Measurements from ENCODE around the gene ARCN1.

DNA sequence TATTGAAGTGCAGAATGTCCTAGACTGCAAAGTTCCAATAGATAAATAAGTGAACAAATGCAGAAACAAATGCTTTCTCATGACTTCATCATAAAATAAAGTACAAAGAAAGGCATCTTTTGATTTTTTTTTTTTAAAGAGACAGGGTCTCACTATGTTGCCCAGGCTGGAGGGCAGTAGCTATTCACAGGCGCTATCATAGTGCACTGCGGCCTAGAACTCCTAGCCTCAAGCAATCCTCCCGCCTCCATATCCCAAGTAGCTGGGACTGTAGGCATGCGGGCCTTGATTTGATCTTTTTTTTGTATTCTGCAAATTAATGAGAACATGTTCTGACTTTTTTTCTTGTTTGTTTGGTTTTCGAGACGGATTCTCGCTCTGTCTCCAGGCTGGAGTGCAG, 2.4 kb downstream of the ARCN1 start:
- TF ChIP-seq, protein P1, sequence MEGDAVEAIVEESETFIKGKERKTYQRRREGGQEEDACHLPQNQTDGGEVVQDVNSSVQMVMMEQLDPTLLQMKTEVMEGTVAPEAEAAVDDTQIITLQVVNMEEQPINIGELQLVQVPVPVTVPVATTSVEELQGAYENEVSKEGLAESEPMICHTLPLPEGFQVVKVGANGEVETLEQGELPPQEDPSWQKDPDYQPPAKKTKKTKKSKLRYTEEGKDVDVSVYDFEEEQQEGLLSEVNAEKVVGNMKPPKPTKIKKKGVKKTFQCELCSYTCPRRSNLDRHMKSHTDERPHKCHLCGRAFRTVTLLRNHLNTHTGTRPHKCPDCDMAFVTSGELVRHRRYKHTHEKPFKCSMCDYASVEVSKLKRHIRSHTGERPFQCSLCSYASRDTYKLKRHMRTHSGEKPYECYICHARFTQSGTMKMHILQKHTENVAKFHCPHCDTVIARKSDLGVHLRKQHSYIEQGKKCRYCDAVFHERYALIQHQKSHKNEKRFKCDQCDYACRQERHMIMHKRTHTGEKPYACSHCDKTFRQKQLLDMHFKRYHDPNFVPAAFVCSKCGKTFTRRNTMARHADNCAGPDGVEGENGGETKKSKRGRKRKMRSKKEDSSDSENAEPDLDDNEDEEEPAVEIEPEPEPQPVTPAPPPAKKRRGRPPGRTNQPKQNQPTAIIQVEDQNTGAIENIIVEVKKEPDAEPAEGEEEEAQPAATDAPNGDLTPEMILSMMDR (IDR thresholded peaks at IDR 0.05; ENCODE audit: poor library complexity, severe bottlenecking): no peak
- TF ChIP-seq POLR2AphosphoS5 (IDR thresholded peaks at IDR 0.05) (no peak), EZH2 (IDR thresholded peaks at IDR 0.05; ENCODE audit: borderline replicate concordance, insufficient read depth, low read length, poor library complexity, severe bottlenecking) (no peak), TAF1 (IDR thresholded peaks at IDR 0.05; ENCODE audit: low read depth) (no peak)
